Colonic mucosa (tissue), 4 donors: ENCODE results near the gene ARMC9. TPM values are rescaled to one million over a fixed set of nuclear protein-coding genes. Genes with fewer than 3 reads are reported as not detected.

Experiments
- DNase-seq: peaks from one replicate; pipeline ENCODE4 v3.0.0-alpha.2; 2020
- H3K27ac ChIP-seq: fragments of 200-600 bp; one replicate; pipeline ENCODE4 v1.8.0; 2021
- H3K27me3 ChIP-seq: fragments of 200-600 bp; one replicate; pipeline ENCODE4 v1.8.0; 2021
- H3K36me3 ChIP-seq: fragments of 200-600 bp; one replicate; pipeline ENCODE4 v1.8.0; 2021
- H3K4me1 ChIP-seq: fragments of 200-600 bp; one replicate; pipeline ENCODE4 v1.8.0; 2021; ENCODE audit warnings: mild to moderate bottlenecking
- H3K4me3 ChIP-seq: fragments of 200-600 bp; one replicate; pipeline ENCODE4 v1.8.0; 2021
- H3K9ac ChIP-seq, 2 donors: one replicate each; pipeline ENCODE4 v1.7.0; 2013; ENCODE audit warnings: control low read depth in 2 of 2, low read depth in 2 of 2, low read length in 2 of 2
- H3K9me3 ChIP-seq: fragments of 200-600 bp; one replicate; pipeline ENCODE4 v1.8.0; 2021
- CTCF ChIP-seq: fragments of 200-600 bp; IDR thresholded peaks from one replicate; pipeline ENCODE4 v1.8.0; 2022; ENCODE audit warnings: antibody characterized with exemption, mild to moderate bottlenecking
- intact Hi-C: fragments of 100-400 bp; cut with DNase I; formaldehyde crosslinking; loops from one replicate; pipeline ENCODE4 v1.14.1; 2022
- total RNA-seq, 2 donors: library from RNA; stranded (reverse); fragmentation: NEBNext Ultra II Directional in 1 of 2; extraction: Animal tissue kit (Norgen Biotek cat#: 25700) in 1 of 2; gene quantifications; one replicate each; pipeline ENCODE4 v1.2.1, GENCODE V29; 2021
- donor health status: healthy.
- donor health status: DM: no; HTN: no; CAD: no.
- donor health status: DM: no; HTN: no; CAD: no.

Gene ARMC9
- total RNA-seq, 2 donors from 2014 or later: 9.8 to 17.2 TPM

- TF ChIP-seq CTCF: no peak
- no peaks in the 10 kb centered on the region for H3K4me1 ChIP-seq
- no peaks in the 10 kb centered on the region for H3K9me3 ChIP-seq
- no peaks in the 10 kb centered on the region for H3K36me3 ChIP-seq
- DNase-seq: no peak
- H3K4me3 ChIP-seq: no peak overlapping the region
- H3K27me3 ChIP-seq: no peaks in the 10 kb centered on the region
- intact Hi-C loops: no loop called here
- no peak overlapping the region for H3K9ac ChIP-seq
- no peak overlapping the region for H3K27ac ChIP-seq
Measured at GRCh38 chr2:231308219-231308618, 109.8 kb downstream of the ARMC9 start.

- no peaks in the 10 kb centered on the region for H3K36me3 ChIP-seq
- H3K27ac ChIP-seq: no peak overlapping the region
- no peak for TF ChIP-seq CTCF
- intact Hi-C loops: no loop called here
- no peak for DNase-seq
- no peak overlapping the region for H3K4me3 ChIP-seq
- no peak overlapping the region for H3K9ac ChIP-seq
- H3K9me3 ChIP-seq: no peaks in the 10 kb centered on the region
- no peaks in the 10 kb centered on the region for H3K27me3 ChIP-seq
- H3K4me1 ChIP-seq: no peaks in the 10 kb centered on the region
Measured at GRCh38 chr2:231308631-231309428, 110.4 kb downstream of the ARMC9 start.

- H3K36me3 ChIP-seq: no peaks in the 10 kb centered on the region
- H3K9me3 ChIP-seq: no peaks in the 10 kb centered on the region
- no peak overlapping the region for H3K9ac ChIP-seq
- H3K27me3 ChIP-seq: no peaks in the 10 kb centered on the region
- TF ChIP-seq CTCF: no peak
- intact Hi-C loops: no loop called here
- H3K27ac ChIP-seq: no peak overlapping the region
- no peak for DNase-seq
- H3K4me3 ChIP-seq: no peak overlapping the region
- no peaks in the 10 kb centered on the region for H3K4me1 ChIP-seq
Measured at GRCh38 chr2:231312066-231312465, 113.6 kb downstream of the ARMC9 start.

- H3K9ac ChIP-seq: no peak overlapping the region
- H3K9me3 ChIP-seq: no peaks in the 10 kb centered on the region
- no peak overlapping the region for H3K4me3 ChIP-seq
- no peak for TF ChIP-seq CTCF
- no peak for DNase-seq
- no peaks in the 10 kb centered on the region for H3K4me1 ChIP-seq
- intact Hi-C loops: no loop called here
- H3K27ac ChIP-seq: no peak overlapping the region
- H3K27me3 ChIP-seq: no peaks in the 10 kb centered on the region
- H3K36me3 ChIP-seq: no peaks in the 10 kb centered on the region
Measured at GRCh38 chr2:231315896-231316295, 117.5 kb downstream of the ARMC9 start.

DNA sequence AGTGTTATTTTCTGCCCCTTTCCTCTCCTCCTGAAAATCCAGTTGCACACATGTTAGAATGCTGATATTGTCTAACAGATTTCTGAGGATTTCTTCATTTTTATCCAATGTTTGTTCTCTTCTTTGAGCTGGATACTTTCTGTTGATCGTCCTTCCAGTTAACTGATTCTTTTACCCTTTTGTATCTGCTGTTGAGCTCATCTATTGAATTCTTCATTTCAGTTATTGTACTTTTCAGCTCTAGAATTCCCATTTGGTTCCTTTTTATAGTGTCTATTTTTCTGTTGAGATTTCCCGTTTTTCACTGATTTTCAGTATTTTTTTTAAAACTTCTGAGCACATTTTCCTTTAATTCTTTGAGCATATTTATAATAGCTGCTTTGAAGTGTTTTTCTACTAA is 119.1 kb downstream of the ARMC9 start:
- TF ChIP-seq CTCF: no peak
- intact Hi-C loops: no loop called here

More for the DNA sequence above, 119.1 kb downstream of the ARMC9 start:
- H3K27ac ChIP-seq: no peak overlapping the region
- no peaks in the 10 kb centered on the region for H3K36me3 ChIP-seq
- H3K4me3 ChIP-seq: no peak overlapping the region
- H3K9me3 ChIP-seq: no peaks in the 10 kb centered on the region
- no peak overlapping the region for H3K9ac ChIP-seq
- no peaks in the 10 kb centered on the region for H3K27me3 ChIP-seq
- no peak for DNase-seq
- no peaks in the 10 kb centered on the region for H3K4me1 ChIP-seq
